H9 (cell line): Measurements from ENCODE around the gene HFE. TPM values are rescaled to one million over a fixed set of nuclear protein-coding genes. Genes with fewer than 3 reads are reported as not detected.

Experiments
- DNase-seq: peaks from one replicate; pipeline ENCODE4 v3.0.0-alpha.2; 2017
- H2AFZ ChIP-seq: one replicate; pipeline ENCODE4 v1.6.1; 2013; ENCODE audit warnings: mild to moderate bottlenecking, low read length, control low read depth, moderate library complexity
- H2AK5ac ChIP-seq: 2 replicates; pipeline ENCODE4 v1.6.1; 2013; ENCODE audit warnings: low read length, control low read depth, mixed read lengths; ENCODE audit not compliant: insufficient read length
- H2BK120ac ChIP-seq: one replicate; pipeline ENCODE4 v1.6.1; 2013; ENCODE audit warnings: low read depth, mild to moderate bottlenecking, low read length, control low read depth, inconsistent platforms; ENCODE audit not compliant: poor library complexity, severe bottlenecking
- H2BK12ac ChIP-seq: 2 replicates; pipeline ENCODE4 v1.6.1; 2013; ENCODE audit warnings: low read length, control low read depth, mixed read lengths, low read depth; ENCODE audit not compliant: insufficient read length
- H2BK15ac ChIP-seq: 2 replicates; pipeline ENCODE4 v1.6.1; 2013; ENCODE audit warnings: low read depth, low read length, control low read depth
- H2BK20ac ChIP-seq: one replicate; pipeline ENCODE4 v1.6.1; 2013; ENCODE audit warnings: low read depth, mild to moderate bottlenecking, low read length, control low read depth, inconsistent platforms; ENCODE audit not compliant: poor library complexity, severe bottlenecking
- H2BK5ac ChIP-seq: 2 replicates; pipeline ENCODE4 v1.6.1; 2013; ENCODE audit warnings: low read length, control low read depth, mixed read lengths; ENCODE audit not compliant: insufficient read length
- H3K14ac ChIP-seq: 2 replicates; pipeline ENCODE4 v1.6.1; 2013; ENCODE audit warnings: low read length, control low read depth; ENCODE audit not compliant: insufficient read depth
- H3K18ac ChIP-seq: 2 replicates; pipeline ENCODE4 v1.6.1; 2013; ENCODE audit warnings: low read depth, mild to moderate bottlenecking, mixed read lengths, low read length, control low read depth; ENCODE audit not compliant: insufficient read length
- H3K23ac ChIP-seq: 2 replicates; pipeline ENCODE4 v1.6.1; 2013; ENCODE audit warnings: low read length, control low read depth, mixed read lengths, low read depth; ENCODE audit not compliant: insufficient read length
- H3K23me2 ChIP-seq: 2 replicates; pipeline ENCODE4 v1.6.1; 2013; ENCODE audit warnings: low read depth, mild to moderate bottlenecking, mixed read lengths, low read length, control low read depth; ENCODE audit not compliant: insufficient read length, poor library complexity, severe bottlenecking
- H3K27ac ChIP-seq: 2 replicates; pipeline ENCODE4 v1.5.1; 2013; ENCODE audit warnings: low read length, control low read depth, mixed read lengths, low read depth; ENCODE audit not compliant: insufficient read length
- H3K27me3 ChIP-seq: 2 replicates; pipeline ENCODE4 v1.6.1; 2013; ENCODE audit warnings: low read length, control low read depth, inconsistent platforms; ENCODE audit not compliant: insufficient read depth
- H3K4ac ChIP-seq: 2 replicates; pipeline ENCODE4 v1.6.1; 2013; ENCODE audit warnings: low read depth, mild to moderate bottlenecking, control low read depth, inconsistent platforms, low read length, moderate library complexity
- H3K4me1 ChIP-seq: 2 replicates; pipeline ENCODE4 v1.6.1; 2013; ENCODE audit warnings: low read length, control low read depth, inconsistent platforms; ENCODE audit not compliant: insufficient read depth
- H3K4me2 ChIP-seq: 2 replicates; pipeline ENCODE4 v1.6.1; 2013; ENCODE audit warnings: low read length, control low read depth, mixed read lengths; ENCODE audit not compliant: insufficient read length, insufficient read depth
- H3K56ac ChIP-seq: 2 replicates; pipeline ENCODE4 v1.6.1; 2013; ENCODE audit warnings: low read depth, mild to moderate bottlenecking, mixed read lengths, low read length, control low read depth; ENCODE audit not compliant: insufficient read length
- H3K79me1 ChIP-seq: 2 replicates; pipeline ENCODE4 v1.6.1; 2013; ENCODE audit warnings: low read depth, mild to moderate bottlenecking, moderate library complexity, low read length, control low read depth, inconsistent platforms; ENCODE audit not compliant: insufficient read depth, poor library complexity, severe bottlenecking
- H3K79me2 ChIP-seq: 2 replicates; pipeline ENCODE4 v1.6.1; 2013; ENCODE audit warnings: low read length, control low read depth, inconsistent platforms; ENCODE audit not compliant: insufficient read depth
- H3K9ac ChIP-seq: 2 replicates; pipeline ENCODE4 v1.6.1; 2013; ENCODE audit warnings: low read length, control low read depth, mixed read lengths; ENCODE audit not compliant: insufficient read length; ENCODE audit errors: extremely low read depth
- H3K9me3 ChIP-seq: one replicate; pipeline ENCODE4 v1.6.1; 2013; ENCODE audit warnings: low read depth, low read length, inconsistent platforms; ENCODE audit not compliant: control insufficient read depth
- H3T11ph ChIP-seq: one replicate; pipeline ENCODE4 v1.6.1; 2013; ENCODE audit warnings: mild to moderate bottlenecking, low read length, control low read depth, inconsistent platforms
- H4K20me1 ChIP-seq: one replicate; pipeline ENCODE4 v1.6.1; 2013; ENCODE audit not compliant: control insufficient read depth, insufficient read length, insufficient read depth
- H4K5ac ChIP-seq: 2 replicates; pipeline ENCODE4 v1.6.1; 2013; ENCODE audit warnings: low read depth, mild to moderate bottlenecking, mixed read lengths, low read length, control low read depth; ENCODE audit not compliant: insufficient read length
- H4K8ac ChIP-seq: replicated peaks from 2 replicates; pipeline ENCODE4 v1.6.1; 2013; ENCODE audit warnings: low read length, control low read depth, mixed read lengths, low read depth; ENCODE audit not compliant: insufficient read length
- H4K91ac ChIP-seq: 2 replicates; pipeline ENCODE4 v1.6.1; 2013; ENCODE audit warnings: low read depth, mild to moderate bottlenecking, moderate library complexity, mixed read lengths, low read length, control low read depth; ENCODE audit not compliant: insufficient read length
- H3K27ac Mint-ChIP-seq, 3 experiments: 2 replicates in 2 of 3; 3 replicates in 1 of 3; pipeline ENCODE4 v1.8.0; 2020 to 2021; ENCODE audit warnings: mixed read lengths in 3 of 3, mild to moderate bottlenecking in 1 of 3, moderate library complexity in 1 of 3
- H3K27me3 Mint-ChIP-seq: 2 replicates; pipeline ENCODE4 v1.8.0; 2021; ENCODE audit warnings: low read depth, mild to moderate bottlenecking, moderate library complexity, mixed read lengths
- H3K36me3 Mint-ChIP-seq, 3 experiments: 2 replicates in 2 of 3; 3 replicates in 1 of 3; pipeline ENCODE4 v1.8.0; 2020 to 2021; ENCODE audit warnings: low read depth in 3 of 3, mixed read lengths in 3 of 3; ENCODE audit not compliant: insufficient read depth in 1 of 3
- H3K4me1 Mint-ChIP-seq, 2 experiments: 2 replicates each; pipeline ENCODE4 v1.8.0; 2020; ENCODE audit warnings: mixed read lengths in 2 of 2
- H3K4me3 Mint-ChIP-seq, 2 experiments: 2 replicates in 1 of 2; 3 replicates in 1 of 2; pipeline ENCODE4 v1.8.0; 2020 to 2021; ENCODE audit warnings: mild to moderate bottlenecking in 2 of 2, mixed read lengths in 2 of 2, moderate library complexity in 1 of 2
- H3K9me3 Mint-ChIP-seq, 2 experiments: 2 replicates in 1 of 2; 3 replicates in 1 of 2; pipeline ENCODE4 v1.8.0; 2020; ENCODE audit warnings: mild to moderate bottlenecking in 2 of 2, mixed read lengths in 2 of 2, moderate library complexity in 1 of 2
- WGBS: extraction: QIAGEN DNeasy Blood & Tissue Kit; methylation state at CpG from one replicate; pipeline ENCODE4 v1.1.7; 2013; ENCODE audit warnings: missing lambda C conversion rate, low lambda C conversion rate, mixed read lengths; ENCODE audit not compliant: insufficient read length; ENCODE audit errors: extremely low coverage; 5-methylcytosine and 5-hydroxymethylcytosine counted together
- total RNA-seq: library from RNA; stranded (reverse); gene quantifications from 2 replicates; pipeline ENCODE4 v1.2.1, GENCODE V29; 2021
- TF ChIP-seq, protein P1 (sequence below): fragments of 200-600 bp; sonication (generic); conservative IDR thresholded peaks from 3 replicates; pipeline ENCODE4 v1.8.0; 2021; ENCODE audit warnings: antibody characterized with exemption, mild to moderate bottlenecking

The HFE gene
- total RNA-seq, 1 experiment from 2014 or later, result 0.98 TPM

DNA sequence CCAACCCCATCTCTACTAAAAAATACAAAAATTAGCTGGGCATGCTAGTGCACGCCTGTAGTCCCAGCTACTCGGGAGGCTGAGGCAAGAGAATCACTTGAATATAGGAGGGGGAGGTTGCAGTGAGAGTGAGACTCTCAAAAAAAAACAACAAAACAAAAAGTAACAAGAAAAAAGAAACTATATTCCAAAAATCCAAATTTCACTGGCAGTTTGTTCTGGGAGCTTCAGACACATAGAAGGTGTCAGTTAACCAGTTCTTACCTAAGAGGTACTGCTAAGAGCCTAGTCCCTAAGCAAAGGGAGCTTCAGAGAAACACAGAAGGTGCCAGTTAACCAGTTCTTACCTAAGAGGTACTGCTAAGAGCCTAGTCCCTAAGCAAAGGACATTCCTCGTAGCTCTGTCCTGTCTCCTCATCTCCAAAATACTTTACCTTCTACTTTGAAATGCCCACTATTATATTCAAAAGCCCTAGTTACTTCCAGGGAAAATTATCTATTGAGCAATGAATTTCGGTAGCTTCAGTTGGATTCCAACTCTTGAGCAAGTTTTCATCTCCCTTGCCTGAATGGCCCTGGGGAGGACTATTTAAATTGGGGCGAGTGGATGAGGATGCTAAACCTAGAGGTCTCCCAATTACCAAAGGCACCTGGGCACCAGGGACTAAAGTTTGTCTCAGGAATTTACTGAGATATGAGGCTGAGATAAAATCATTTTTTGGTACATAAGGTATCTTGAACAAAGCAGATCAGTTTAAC, 41.0 kb downstream of the HFE start:
- H3K23ac ChIP-seq, result no peak overlapping the region
- H2BK20ac ChIP-seq, result no peak overlapping the region
- no peak overlapping the region for H2BK12ac ChIP-seq
- H3K4me3 Mint-ChIP-seq, result peak overlapping the region in 1 of 2 experiments; percentile 100; a peak in 3 of 5 replicates
- peak overlapping the region in 1 of 3 experiments; percentile 28; a peak in 1 of 7 replicates for H3K27ac Mint-ChIP-seq
- no peaks in the 10 kb centered on the region for H3K4me1 ChIP-seq
- no peaks in the 10 kb centered on the region for H4K20me1 ChIP-seq
- H2AFZ ChIP-seq, result no peak overlapping the region
- H3K14ac ChIP-seq, result no peak overlapping the region
- no peak overlapping the region for H3K56ac ChIP-seq
- no peak overlapping the region for H3T11ph ChIP-seq
- WGBS, result no CpG with 5 or more reads among the region's 5 CpGs
- H3K9ac ChIP-seq, result no peak overlapping the region
- H2BK5ac ChIP-seq, result no peak overlapping the region
- peaks cover 8% of the 10 kb centered on the region; the same call in 1 of the 2 replicates for H3K27me3 Mint-ChIP-seq
- TF ChIP-seq, protein P1, sequence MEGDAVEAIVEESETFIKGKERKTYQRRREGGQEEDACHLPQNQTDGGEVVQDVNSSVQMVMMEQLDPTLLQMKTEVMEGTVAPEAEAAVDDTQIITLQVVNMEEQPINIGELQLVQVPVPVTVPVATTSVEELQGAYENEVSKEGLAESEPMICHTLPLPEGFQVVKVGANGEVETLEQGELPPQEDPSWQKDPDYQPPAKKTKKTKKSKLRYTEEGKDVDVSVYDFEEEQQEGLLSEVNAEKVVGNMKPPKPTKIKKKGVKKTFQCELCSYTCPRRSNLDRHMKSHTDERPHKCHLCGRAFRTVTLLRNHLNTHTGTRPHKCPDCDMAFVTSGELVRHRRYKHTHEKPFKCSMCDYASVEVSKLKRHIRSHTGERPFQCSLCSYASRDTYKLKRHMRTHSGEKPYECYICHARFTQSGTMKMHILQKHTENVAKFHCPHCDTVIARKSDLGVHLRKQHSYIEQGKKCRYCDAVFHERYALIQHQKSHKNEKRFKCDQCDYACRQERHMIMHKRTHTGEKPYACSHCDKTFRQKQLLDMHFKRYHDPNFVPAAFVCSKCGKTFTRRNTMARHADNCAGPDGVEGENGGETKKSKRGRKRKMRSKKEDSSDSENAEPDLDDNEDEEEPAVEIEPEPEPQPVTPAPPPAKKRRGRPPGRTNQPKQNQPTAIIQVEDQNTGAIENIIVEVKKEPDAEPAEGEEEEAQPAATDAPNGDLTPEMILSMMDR, result no peak
- H3K27me3 ChIP-seq, result no peaks in the 10 kb centered on the region
- peaks cover 6% of the 10 kb centered on the region; the same call in 1 of the 2 replicates for H3K79me2 ChIP-seq
- no peaks in the 10 kb centered on the region for H3K9me3 ChIP-seq
- H2BK15ac ChIP-seq, result no peak overlapping the region
- H3K18ac ChIP-seq, result no peak overlapping the region
- no peak for DNase-seq
- H3K4me2 ChIP-seq, result no peak overlapping the region
- H3K27ac ChIP-seq, result no peak overlapping the region
- peaks cover 3 to 7% of the 10 kb centered on the region in 2 experiments for H3K9me3 Mint-ChIP-seq
- peaks cover 6 to 17% (median 9%) of the 10 kb centered on the region in 3 experiments for H3K36me3 Mint-ChIP-seq
- no peak overlapping the region for H2AK5ac ChIP-seq
- no peak overlapping the region for H4K8ac ChIP-seq
- H4K91ac ChIP-seq, result no peak overlapping the region
- no peaks in the 10 kb centered on the region for H3K79me1 ChIP-seq
- H3K4ac ChIP-seq, result no peak overlapping the region
- peaks cover 16 to 22% of the 10 kb centered on the region in 2 experiments for H3K4me1 Mint-ChIP-seq
- H3K23me2 ChIP-seq, result peaks cover 3% of the 10 kb centered on the region
- no peak overlapping the region for H2BK120ac ChIP-seq
- H4K5ac ChIP-seq, result no peak overlapping the region
